ENCODE measurements around the gene MRPL21.
"Not testable (repeated sequence)": the region's sequence is repeated elsewhere in the genome, so short reads cannot be mapped to it uniquely, and the experiment has no call there.

The MRPL21 gene

DNA sequence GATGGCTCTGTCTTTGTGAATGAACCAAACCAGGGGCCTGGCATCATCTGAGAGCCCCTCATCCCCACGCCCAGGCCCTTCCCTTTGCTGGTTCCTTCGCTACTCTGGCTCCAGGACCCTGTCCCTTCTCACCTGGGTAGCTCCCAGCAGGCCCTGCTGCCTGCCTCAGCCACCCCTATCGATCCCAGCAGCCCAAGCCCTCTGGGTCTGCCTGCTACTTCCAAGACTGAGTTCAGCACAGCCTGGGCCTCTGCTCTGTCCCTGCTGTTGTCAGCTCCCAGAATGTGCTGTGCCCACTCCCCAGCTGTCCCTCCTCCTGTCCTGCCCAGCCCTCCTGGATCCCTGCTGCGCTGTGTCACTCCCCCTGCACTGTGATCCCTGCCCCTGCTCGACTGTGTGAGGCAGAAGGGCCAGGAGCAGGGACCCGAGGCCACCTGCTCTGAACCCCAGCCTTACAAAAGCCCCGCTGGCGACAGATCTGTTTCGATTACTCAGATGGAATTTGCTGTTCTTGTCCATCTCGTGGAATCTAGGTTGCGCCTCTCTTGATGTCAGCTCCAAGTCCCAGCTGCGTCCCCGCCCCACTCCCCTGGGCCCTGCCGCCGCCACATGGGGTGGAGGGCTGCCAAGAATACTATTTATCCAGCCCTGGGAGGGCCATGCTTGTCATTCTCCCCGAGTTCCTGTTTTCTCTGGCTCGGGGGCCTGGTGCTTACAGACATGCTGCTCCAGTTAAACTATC is 13.0 kb downstream of the MRPL21 start:
- Histone ChIP-seq H3K4me3 (ENCODE audit: low read depth, low read length) (no peak overlapping the region), H3K9me3 (ENCODE audit: control insufficient read depth, low read length) (no peaks in the 10 kb centered on the region), H3K9ac (no peak overlapping the region), H3K36me3 (ENCODE audit: control insufficient read depth, insufficient read depth, low read length) (no peaks in the 10 kb centered on the region), H2AFZ (no peak overlapping the region), H3K79me2 (no peaks in the 10 kb centered on the region), H3K27ac (peak overlapping the region; percentile 49), H3K27me3 (ENCODE audit: control insufficient read depth, insufficient read depth, low read length) (no peaks in the 10 kb centered on the region), H3K4me1 (no peaks in the 10 kb centered on the region), H3K4me2 (ENCODE audit: low read length) (no peak overlapping the region)
- TF ChIP-seq, protein P1, sequence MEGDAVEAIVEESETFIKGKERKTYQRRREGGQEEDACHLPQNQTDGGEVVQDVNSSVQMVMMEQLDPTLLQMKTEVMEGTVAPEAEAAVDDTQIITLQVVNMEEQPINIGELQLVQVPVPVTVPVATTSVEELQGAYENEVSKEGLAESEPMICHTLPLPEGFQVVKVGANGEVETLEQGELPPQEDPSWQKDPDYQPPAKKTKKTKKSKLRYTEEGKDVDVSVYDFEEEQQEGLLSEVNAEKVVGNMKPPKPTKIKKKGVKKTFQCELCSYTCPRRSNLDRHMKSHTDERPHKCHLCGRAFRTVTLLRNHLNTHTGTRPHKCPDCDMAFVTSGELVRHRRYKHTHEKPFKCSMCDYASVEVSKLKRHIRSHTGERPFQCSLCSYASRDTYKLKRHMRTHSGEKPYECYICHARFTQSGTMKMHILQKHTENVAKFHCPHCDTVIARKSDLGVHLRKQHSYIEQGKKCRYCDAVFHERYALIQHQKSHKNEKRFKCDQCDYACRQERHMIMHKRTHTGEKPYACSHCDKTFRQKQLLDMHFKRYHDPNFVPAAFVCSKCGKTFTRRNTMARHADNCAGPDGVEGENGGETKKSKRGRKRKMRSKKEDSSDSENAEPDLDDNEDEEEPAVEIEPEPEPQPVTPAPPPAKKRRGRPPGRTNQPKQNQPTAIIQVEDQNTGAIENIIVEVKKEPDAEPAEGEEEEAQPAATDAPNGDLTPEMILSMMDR (IDR thresholded peaks at IDR 0.05), result no peak

DNA sequence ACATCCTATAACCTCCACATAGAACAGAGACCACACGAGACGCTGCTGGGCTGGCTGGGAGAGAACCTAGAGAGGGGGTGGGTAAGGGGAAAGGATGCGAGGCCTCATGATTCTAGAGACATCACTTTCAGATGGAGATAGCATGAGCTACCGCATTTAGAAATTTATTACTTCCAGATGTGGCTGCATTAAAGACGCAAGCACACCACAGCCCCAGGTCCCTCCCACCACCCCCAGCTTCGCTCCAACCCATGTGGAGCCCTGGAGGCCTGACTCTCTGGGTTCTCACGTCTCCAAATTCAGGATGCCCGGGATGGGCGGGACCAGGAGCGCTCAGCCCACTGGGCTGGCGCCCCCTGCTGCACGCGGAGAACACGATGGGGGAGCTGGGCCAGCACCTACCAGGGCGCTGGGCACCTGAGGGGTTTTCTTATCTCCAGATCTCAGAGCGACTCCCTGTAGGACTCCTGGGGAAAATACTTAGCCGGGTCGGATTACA is 13.6 kb downstream of the MRPL21 start:
- no peak overlapping the region for H3K4me3 ChIP-seq (ENCODE audit: low read depth, low read length)
- TF ChIP-seq, protein P1 (IDR thresholded peaks at IDR 0.05), result peak; percentile 49
- H3K79me2 ChIP-seq, result no peaks in the 10 kb centered on the region
- H3K4me1 ChIP-seq, result no peaks in the 10 kb centered on the region
- no peak overlapping the region for H2AFZ ChIP-seq
- H3K4me2 ChIP-seq (ENCODE audit: low read length), result no peak overlapping the region
- no peak overlapping the region for H3K9ac ChIP-seq
- no peaks in the 10 kb centered on the region for H3K9me3 ChIP-seq (ENCODE audit: control insufficient read depth, low read length)
- no peaks in the 10 kb centered on the region for H3K36me3 ChIP-seq (ENCODE audit: control insufficient read depth, insufficient read depth, low read length)
- H3K27me3 ChIP-seq (ENCODE audit: control insufficient read depth, insufficient read depth, low read length), result no peaks in the 10 kb centered on the region
- peak overlapping the region; percentile 49 for H3K27ac ChIP-seq

DNA sequence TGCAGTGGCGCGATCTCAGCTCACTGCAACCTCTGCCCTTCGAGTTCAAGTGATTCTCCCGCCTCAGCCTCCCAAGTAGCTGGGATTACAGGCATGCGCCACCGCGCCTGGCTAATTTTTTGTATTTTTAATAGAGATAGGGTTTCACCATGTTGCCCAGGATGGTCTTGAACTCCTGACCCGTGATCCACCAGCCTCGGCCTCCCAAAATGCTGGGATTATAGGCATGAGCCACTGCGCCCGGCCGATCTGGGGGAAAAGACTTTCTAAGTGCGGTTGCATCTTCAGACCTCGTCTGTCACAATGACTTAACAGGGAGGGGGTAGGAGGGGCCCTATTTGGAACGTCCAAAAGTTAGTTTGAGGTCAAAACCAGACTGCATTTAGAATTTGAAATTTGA is 18.8 kb downstream of the MRPL21 start:
- not testable (repeated sequence) for H3K79me2 ChIP-seq; H3K9ac ChIP-seq; H3K9me3 ChIP-seq (ENCODE audit: control insufficient read depth, low read length); H3K27me3 ChIP-seq (ENCODE audit: control insufficient read depth, insufficient read depth, low read length); H3K27ac ChIP-seq; H2AFZ ChIP-seq; H3K4me3 ChIP-seq (ENCODE audit: low read depth, low read length); H3K4me1 ChIP-seq; H3K4me2 ChIP-seq (ENCODE audit: low read length); H3K36me3 ChIP-seq (ENCODE audit: control insufficient read depth, insufficient read depth, low read length)

DNA sequence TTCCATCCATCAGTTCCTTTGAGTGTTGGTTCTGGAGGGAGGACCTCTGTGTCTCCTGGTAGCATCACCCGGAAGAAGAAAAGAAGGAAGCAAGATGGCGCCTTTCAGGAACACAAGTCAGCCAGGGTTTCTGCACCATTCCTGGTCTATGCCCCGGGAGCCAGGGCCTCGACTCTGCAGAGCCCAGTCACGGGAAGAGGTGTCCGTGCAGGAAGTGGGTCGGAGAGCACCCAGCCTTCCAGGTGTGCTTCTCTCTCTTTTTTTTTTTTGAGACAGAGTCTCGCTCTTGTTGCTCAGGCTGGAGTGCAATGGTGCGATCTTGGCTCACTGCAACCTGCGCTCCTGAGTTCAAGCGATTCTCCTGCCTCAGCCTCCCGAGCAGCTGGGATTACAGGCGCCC is 21.2 kb downstream of the MRPL21 start:
- H3K4me1 ChIP-seq, result no peaks in the 10 kb centered on the region

DNA sequence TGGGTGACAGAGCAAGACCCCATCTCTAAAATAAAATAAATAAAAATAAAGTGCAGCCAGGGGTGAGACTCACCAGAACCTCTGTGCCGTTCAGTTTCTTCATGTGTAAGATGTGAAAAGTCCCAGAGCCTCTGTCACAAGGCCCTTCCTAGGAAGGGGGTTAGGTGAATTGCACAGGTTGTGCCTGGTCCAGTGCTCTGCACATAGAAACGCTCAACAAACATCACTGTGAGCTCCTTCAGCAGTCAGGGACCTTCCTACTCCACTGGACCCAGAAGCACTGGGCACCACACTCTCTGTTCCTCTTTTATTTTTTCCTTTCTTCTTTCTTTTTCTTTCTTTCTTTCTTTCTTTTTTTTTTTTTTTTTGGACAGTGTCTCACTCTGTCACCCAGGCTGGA is 22.3 kb downstream of the MRPL21 start:
- Histone ChIP-seq H3K9me3 (ENCODE audit: control insufficient read depth, low read length) (no peaks in the 10 kb centered on the region), H3K79me2 (no peaks in the 10 kb centered on the region), H3K27ac (no peak overlapping the region), H3K36me3 (ENCODE audit: control insufficient read depth, insufficient read depth, low read length) (no peaks in the 10 kb centered on the region), H3K4me2 (ENCODE audit: low read length) (no peak overlapping the region), H3K9ac (no peak overlapping the region), H2AFZ (no peak overlapping the region), H3K27me3 (ENCODE audit: control insufficient read depth, insufficient read depth, low read length) (no peaks in the 10 kb centered on the region), H3K4me1 (no peaks in the 10 kb centered on the region), H3K4me3 (ENCODE audit: low read depth, low read length) (no peak overlapping the region)
- TF ChIP-seq, protein P1 (IDR thresholded peaks at IDR 0.05), result no peak

More for the DNA sequence above, 21.2 kb downstream of the MRPL21 start:
- Histone ChIP-seq H3K4me2 (ENCODE audit: low read length) (no peak overlapping the region), H3K9ac (no peak overlapping the region), H3K36me3 (ENCODE audit: control insufficient read depth, insufficient read depth, low read length) (no peaks in the 10 kb centered on the region), H3K79me2 (no peaks in the 10 kb centered on the region), H3K9me3 (ENCODE audit: control insufficient read depth, low read length) (no peaks in the 10 kb centered on the region), H3K27ac (no peak overlapping the region), H3K27me3 (ENCODE audit: control insufficient read depth, insufficient read depth, low read length) (no peaks in the 10 kb centered on the region), H2AFZ (no peak overlapping the region), H3K4me3 (ENCODE audit: low read depth, low read length) (no peak overlapping the region)
- TF ChIP-seq, protein P1 (IDR thresholded peaks at IDR 0.05), result no peak

Measured in parathyroid adenoma (tissue), 2 donors.